GM19397 (cell line): ENCODE measurements around the gene LPCAT2.

ENCODE experiments used
- ATAC-seq: cut with Tn5 transposase; IDR thresholded peaks from one replicate; pipeline ENCODE4 v1.9.1; 2021; ENCODE audit warnings: mild to moderate bottlenecking, moderate library complexity; ENCODE audit not compliant: unreplicated experiment

The LPCAT2 gene

DNA sequence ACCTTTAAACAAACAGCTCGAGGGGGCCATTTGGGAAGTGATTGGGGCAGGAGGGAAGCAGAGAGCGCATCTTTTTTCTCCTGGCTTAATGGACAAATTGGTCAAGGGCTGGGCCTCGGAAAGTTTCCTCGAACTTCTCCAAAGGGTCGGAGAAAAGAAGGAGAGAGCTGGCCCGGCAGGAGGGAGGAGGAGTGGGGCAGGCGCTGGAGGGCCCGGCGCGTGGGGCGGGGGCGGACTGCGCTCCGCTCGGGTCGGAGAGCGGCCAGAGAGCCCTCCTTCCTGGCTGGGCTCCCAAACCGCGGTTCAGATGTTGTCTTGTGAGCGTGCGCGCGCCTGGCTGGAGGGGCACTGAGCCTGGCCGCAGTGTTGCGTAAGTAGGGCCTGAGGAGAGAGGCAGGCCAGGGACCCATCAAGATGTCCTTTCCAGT, 28.6 kb upstream of the LPCAT2 start:
- ATAC-seq: no peak

DNA sequence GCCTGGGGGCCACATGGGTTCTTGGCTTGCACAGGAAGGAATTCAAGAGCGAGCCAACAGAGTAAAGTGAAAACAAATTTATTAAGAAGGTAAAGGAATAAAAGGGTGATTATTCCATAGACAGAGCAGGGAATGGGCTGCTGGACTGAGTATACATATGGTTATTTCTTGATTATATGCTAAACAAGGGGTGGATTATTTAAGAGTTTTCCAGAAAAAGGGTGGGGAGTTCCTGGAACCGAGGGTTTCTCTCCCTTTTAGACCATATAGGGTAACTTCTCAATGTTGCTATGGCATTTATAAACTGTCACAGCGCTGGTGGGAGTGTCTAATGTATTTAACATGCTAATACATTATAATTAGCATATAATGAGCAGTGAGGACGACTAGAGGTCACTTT, 27.8 kb upstream of the LPCAT2 start:
- ATAC-seq: no peak

DNA sequence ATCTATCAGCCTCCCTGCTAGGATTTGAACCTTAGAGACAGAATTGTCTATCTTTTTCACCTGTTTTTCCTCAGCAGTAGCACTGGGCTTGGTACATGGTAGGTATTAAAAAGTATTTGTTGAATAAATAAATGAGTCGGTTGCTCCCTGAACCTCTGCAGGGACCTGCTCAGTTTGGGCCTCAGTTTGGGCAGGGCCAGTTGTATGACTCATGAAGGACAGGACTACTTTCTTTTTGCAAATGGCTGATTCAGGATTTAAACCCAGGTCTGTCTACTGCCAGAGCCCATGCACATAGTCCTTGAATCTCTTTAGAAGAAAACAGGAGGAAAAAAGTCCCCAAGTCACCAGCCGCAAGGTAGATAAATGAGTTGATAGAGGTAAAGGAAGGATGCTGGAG, 26.8 kb upstream of the LPCAT2 start:
- ATAC-seq: no peak

DNA sequence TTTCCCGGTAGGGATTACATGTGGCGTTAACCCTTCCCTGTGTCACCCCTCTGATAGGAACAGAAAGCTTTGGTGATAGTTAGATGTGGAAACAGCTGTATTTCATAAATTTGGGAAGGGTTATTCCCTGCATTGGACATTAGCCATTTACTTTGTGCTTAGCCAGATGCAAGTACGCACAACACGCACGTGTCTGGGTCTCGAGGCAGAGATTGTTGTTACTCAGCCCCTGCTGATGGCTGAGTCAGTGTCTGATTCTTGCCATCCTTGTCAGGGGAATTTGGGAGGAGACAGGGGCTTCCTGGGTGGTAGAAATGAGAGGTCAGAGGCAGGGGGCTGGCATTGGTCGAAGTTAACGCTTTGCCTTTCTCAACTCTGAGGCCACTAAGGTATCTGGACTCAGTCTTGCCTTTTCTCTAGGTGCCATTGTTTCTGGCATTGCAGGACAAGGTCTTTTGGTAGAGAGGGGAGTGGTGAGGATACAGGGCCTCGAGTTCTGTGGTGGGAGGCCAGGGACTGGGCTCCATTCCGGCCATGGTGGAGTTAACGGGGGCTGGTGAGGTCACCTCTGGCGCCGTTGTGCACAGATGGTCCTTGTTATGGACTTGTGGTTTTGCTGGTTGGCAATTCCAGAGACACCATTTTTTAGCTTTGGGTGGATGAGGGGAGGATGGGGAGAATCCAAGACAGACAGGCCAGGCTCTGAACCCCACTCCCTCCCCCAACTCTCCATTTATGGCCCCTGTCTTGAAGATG, 21.6 kb upstream of the LPCAT2 start:
- no peak for ATAC-seq

DNA sequence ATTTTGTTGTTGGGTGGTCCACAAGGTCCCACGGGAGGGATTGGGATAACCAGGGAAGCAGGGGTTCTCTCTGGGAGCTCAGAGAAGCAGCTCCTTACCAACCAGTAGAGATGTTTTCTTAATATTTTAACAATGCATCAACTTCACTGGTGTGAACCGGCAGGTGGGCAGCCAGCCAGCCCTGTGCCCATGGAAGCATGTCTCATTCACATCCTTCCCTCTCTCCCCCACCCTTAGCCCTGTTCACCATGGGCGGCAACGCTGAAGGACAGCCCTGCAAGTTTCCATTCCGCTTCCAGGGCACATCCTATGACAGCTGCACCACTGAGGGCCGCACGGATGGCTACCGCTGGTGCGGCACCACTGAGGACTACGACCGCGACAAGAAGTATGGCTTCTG, 20.6 kb upstream of the LPCAT2 start:
- ATAC-seq: no peak

DNA sequence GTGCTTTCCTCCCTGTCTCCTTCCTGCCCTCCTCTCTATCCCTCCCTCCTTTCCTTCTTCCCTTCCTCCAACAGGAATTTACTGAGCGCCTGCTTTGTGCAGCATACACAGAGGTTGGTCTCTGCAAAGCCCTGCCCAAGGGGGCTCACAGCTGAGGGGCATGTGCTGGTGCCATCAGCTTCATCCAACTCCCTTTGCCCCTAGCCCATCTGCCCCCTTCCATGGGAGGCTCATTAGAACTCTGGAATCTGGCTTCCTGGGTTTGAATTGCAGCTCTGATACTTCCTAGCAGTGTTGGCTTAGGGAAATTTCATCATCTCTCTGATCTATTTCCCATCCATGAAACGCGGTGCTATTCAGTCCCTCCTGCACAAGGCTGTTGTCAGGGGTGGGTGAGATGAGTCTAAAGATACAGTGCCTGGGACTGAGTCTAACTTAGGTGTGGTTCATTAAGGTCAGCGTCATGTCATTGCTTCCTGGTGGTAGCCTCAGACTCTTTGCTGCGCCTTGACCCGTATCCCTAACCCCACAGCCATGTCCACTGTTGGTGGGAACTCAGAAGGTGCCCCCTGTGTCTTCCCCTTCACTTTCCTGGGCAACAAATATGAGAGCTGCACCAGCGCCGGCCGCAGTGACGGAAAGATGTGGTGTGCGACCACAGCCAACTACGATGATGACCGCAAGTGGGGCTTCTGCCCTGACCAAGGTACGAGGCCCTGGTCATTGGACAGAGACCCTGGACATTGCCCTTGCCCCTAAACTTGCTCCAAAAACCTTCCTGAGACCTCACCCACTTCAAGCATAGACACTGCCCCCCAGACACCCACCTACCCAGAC, 19.5 kb upstream of the LPCAT2 start:
- ATAC-seq: no peak

DNA sequence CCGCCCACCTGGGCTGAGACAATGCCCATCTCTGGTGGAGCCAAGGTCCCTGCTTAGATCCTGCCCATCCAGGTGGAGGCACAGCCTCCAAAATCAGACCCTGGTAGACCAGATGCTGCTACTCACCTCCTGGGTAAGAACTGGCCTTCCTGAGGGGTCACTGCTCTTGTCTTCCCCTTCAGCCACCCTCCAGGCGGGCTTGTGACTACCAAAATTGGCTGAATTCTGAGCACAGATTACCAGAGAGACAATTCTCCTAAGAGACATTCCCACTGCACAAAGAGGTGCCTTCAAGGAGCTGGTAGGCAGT, 19.0 kb upstream of the LPCAT2 start:
- no peak for ATAC-seq

DNA sequence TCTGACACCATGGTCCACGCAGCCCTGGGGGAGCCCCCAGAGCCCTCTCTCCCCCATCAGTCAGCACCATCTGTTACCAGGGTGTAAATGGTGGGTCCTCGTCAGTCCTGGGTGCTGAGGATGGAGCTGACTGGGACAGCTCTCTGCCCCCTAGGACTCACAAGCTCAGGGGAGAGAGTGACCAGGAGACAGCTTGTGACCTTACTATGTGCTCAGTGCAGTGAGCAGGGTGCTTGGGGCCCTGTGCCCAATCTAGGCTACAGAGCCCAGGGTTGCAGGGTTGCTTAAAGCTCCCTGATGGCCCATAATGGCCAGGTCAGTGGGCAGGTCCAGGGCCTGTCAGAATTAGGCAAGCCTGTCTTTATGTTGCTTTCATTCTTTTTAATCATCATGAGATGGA, 18.6 kb upstream of the LPCAT2 start:
- no peak for ATAC-seq

DNA sequence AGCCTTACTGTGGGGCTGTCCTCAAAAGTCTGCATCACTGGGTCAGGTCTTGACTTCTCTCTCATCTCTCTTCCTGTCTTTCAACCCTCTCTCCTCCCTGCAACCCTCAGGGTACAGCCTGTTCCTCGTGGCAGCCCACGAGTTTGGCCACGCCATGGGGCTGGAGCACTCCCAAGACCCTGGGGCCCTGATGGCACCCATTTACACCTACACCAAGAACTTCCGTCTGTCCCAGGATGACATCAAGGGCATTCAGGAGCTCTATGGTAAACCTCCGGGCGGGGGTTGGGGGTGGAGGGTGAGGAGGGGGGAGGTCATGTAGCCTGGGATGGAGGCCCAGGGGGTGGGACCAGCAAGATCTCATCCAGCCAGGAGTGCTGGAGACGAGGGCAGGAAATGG, 17.2 kb upstream of the LPCAT2 start:
- no peak for ATAC-seq

DNA sequence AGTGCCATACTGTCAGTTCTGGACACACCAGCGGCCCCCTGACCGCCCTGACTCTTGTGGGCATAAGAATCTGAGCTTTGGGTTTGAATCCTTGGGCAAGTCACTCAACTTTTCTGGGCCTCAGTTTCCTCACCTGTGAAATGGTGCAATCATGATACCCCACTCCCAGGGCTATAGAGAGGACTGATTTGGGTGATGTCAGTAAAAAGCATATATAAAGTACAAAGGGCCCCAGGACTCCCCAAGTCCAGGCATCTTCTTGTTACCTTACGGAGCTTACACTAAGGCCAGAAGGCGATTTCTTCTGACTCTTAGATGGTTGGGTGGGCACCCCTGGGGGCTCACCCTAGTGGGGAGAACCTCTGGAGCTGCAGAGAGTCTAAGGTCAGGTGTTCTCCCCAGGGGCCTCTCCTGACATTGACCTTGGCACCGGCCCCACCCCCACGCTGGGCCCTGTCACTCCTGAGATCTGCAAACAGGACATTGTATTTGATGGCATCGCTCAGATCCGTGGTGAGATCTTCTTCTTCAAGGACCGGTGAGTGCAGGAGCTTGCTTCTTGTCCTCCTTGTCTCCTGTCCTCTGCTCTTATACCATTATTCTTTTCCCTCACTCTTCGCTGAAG, 16.0 kb upstream of the LPCAT2 start:
- ATAC-seq: no peak

DNA sequence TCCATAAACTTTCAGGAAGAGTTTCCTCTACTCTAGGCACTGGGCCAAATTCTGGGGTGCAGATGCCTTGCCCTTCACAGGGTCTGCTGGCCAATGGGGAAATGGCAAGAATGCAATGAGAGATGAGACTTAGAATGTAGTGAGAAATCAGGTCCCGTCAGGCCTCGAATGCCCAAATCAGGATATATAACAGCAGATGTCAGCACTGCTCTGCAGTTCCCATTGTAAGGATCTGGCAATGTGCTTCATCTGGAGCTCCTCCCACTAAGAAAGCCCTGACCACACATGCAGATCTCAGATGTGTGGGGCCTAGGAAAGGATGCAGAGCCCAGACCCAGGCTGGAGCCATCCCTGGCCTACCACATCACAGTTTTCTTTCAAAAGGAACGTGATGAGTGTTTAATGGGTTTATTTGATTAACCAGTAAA, 13.9 kb upstream of the LPCAT2 start:
- ATAC-seq: no peak

DNA sequence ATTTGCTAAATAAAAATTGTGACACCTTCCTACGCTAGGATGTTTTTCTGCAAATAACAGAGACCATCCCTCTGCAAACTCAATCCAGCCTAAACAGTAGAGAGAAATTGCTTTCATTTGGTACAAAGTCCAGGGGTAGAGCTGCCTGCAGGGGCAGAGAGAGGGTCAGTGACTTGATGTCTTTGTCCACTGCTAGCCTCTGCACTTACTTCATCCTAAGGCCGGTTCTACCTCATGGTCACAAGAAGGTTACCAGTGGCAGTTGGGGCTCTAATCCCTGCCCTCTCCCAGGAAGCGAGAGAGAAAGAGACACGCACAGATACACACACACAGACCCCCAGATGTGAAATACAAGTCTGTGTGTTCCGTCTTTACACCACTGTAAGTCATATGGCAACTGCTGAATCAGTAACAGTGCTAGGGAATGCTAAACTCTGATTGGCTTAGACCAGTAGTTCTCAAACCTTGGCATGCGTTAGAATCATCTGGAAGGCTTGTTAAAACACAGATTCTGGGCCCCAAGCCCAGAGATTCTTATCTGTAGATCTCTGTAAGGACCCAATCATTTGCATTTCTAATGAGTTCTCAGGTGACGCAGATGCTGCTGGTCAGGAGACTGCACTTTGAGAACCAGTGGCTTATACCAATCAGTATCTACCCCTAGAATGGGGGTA, 13.1 kb upstream of the LPCAT2 start:
- ATAC-seq: no peak

DNA sequence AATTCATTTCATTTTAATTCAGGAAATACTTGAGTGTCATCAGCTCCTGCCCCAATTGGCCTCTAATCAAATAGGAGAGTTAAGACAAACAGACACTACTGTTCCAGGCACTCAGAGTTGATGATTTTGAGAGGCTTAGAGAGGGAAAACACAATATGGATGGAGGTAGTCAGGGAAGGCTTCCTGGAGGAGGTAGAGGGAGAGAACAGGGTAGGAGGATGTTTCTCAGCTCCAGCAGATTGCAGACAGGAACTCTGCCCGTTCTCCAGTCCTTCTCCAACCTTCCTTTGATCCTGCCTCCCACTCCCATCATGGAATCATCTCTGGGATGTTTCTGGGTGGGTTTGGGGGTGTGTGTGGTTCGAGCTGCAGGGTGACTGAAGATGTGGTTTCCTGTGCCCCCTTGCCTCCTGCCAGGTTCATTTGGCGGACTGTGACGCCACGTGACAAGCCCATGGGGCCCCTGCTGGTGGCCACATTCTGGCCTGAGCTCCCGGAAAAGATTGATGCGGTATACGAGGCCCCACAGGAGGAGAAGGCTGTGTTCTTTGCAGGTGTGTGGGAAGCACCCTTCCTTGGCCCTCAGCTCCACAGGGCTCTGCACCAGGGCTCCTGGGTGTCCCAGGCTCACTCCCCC, 12.2 kb upstream of the LPCAT2 start:
- no peak for ATAC-seq

DNA sequence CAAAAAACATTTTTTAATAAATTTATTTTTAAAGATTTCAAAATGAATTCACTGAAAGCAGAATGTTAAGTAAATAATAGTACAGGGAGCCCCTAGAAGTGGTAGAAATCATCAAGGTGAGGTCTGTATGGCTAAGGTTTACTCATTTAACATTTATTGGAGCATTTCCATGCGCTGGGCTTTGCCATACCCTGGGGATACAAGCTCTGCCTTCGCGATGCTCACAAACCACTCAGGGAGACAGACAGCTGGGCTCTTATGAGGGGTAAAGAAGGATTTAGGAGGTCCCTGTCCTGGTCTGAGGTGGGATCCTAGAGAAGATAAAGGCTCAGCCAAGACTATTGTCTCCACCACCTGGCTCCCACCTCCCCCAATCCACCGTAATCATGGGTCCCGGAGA, 11.3 kb upstream of the LPCAT2 start:
- ATAC-seq: no peak

DNA sequence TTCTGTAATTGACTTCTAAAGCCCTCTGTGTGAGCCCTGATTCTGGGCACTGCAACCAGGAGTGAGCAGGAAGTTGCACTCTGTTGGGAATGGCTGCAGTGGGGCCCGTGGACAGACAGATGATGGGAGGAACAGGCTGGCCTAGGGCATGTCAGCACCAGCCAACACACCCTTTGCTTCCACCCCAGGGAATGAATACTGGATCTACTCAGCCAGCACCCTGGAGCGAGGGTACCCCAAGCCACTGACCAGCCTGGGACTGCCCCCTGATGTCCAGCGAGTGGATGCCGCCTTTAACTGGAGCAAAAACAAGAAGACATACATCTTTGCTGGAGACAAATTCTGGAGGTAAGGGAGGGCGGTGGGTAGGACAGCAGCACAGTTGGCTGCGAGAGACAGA, 10.8 kb upstream of the LPCAT2 start:
- ATAC-seq: no peak

DNA sequence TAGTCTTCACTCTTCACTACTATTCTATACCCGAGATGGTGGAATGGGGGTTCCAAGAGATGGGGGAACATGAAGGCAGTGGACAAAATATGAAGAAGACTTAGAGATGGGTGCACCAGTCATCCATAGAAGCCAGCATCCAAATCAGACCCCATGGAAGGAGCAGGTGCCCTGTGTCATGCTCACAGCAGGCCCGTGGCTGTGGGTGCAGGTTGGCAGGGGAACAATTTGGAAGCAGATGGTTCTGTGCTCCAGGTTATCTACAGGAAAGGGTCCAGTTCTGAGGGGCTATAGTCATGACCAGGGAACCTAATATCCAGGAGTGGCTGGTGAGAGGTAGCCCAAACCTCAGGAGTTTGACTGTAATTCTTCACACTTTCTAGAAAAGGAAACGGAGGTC, 9.6 kb upstream of the LPCAT2 start:
- no peak for ATAC-seq

DNA sequence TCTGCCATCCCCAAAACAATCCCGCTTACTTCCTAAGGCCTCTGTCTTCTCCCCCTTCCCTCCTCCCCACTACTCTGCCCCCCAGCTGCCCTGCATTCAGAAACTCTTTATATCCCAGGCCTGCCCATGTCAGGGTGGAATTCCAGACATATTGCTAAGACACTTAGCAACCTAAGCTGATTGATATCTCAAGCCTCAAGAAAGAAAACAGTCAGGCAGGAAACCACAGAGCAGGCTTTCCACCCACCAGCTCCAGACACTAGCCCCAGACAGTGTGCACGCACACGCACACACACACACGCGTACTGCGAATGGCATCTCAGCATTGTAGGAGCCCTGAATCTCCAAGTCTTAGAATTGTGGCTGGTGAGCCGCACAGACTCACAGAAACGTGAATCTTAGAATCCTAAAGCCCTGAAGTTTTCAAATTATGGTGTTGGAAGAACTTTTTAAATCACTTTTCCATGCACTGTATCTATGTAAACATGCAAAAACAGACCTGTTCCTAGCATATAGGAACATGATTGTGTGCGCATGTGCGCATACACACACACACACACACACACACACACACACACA, 8.8 kb upstream of the LPCAT2 start:
- no peak for ATAC-seq

DNA sequence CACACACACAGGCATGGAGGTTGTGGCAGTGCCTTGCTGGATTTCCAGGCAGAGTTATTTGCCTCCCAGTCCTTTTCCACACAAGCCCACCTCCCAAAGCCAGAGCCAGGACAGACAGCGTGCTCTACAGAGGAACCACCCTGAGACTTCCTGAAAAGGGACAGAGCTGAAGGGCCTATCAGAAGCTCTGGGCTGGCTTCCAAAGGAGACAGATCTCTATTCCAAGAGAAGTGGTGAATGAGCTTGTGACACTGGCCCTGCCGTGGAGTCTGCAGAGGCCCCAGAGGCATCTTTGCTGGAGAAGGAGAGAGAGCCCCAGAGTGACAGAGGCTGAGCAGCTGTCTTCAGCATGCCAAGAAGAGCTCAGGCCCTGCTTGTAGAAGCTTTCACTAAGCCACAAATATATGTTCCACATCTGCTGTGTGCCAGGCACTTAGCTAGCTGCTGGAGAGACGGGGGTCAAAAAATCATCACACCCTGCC, 8.3 kb upstream of the LPCAT2 start:
- no peak for ATAC-seq

DNA sequence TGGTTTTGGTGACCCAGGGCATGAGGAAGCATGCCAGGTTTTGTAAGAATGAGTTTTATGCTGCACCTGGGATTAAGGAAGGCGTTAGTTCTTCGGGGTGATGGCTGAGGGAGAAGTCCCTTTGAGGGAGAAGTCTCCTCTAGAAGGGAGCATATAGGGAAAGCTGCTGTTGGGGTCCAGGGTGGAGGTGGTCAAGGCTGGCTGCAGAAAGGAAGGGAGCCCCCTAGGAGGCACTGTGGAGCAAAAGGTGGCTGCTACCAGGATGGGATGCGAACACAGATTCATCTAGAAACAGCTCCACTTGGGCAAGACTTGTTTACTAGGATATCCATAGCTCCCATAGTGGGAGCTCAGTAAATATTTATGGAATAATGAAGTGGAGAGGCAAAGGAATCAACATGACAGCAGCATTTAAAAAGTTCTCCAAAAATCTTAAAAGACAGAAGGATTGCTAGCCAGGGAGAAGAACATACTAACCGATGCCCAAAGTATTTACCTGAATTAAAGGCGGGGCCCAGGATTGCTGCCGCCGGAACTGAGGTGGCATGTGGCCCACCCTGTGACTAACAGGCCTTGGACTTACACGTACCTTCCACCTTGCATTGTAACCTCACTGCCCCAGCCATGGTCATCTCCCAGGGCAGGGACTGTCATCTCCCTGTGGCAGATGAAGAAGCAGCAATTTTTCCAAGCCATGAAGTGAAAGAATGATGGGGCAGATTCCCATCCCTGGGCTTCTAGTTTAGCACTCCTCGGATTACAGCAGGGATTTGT, 7.1 kb upstream of the LPCAT2 start:
- no peak for ATAC-seq
